Tibial nerve (tissue), 4 donors: Measurements from ENCODE around the gene RTN4.

ENCODE experiments used
- CTCF ChIP-seq, 5 experiments: fragments of 200-600 bp in 3 of 5; fragments of 450-650 bp in 2 of 5; sonication (generic) in 3 of 5; IDR thresholded peaks; one replicate each; pipeline ENCODE4 v1.5.1; 2016 to 2019; ENCODE audit warnings: antibody characterized with exemption in 5 of 5, mild to moderate bottlenecking in 3 of 5, moderate library complexity in 2 of 5
- EP300 ChIP-seq, 2 donors: sonication (generic); formaldehyde crosslinking; IDR thresholded peaks; one replicate each; pipeline ENCODE4 v1.6.1; 2017; ENCODE audit warnings: antibody characterized with exemption in 2 of 2, mild to moderate bottlenecking in 1 of 2

GRCh38 chr2:55061523-55062344, 11.5 kb upstream of the RTN4 start:
- TF ChIP-seq CTCF (IDR thresholded peaks at IDR 0.05): no peak
- no peak for TF ChIP-seq EP300 (IDR thresholded peaks at IDR 0.05)
